ENCODE results near the gene ACTL6B. TPM values are rescaled to one million over a fixed set of nuclear protein-coding genes. Genes with fewer than 3 reads are reported as not detected.
A peak's percentile ranks its signal among the peaks of the same experiment; 100 is the strongest.

The ACTL6B gene
- total and polyA plus RNA-seq, 2 of the 13 experiments (the other 11 are each of a cell fraction or from before 2014, with no cell fraction given) = not detected

GRCh38 chr7:100705320-100705752 lies 49.1 kb upstream of the ACTL6B start (continued):
- no peak for TF ChIP-seq KDM4B (CRISPR knock-in tag; IDR thresholded peaks at IDR 0.05)
- 0 out of 2 replicates have a peak, but pooled peaks have one; percentile 32 for TF ChIP-seq ZBTB8A (CRISPR knock-in tag; IDR thresholded peaks at IDR 0.05; ENCODE audit: borderline replicate concordance, low read depth)
- no peak for TF ChIP-seq KLF11 (CRISPR knock-in tag; IDR thresholded peaks at IDR 0.05)
- TF ChIP-seq SMAD3 (CRISPR knock-in tag; IDR thresholded peaks at IDR 0.05) = no peak
- no peak for TF ChIP-seq HNF1A (IDR thresholded peaks at IDR 0.05; ENCODE audit: low read depth)
- no peak; the same call in 1 of the 2 replicates for TF ChIP-seq HNF1A (CRISPR knock-in tag; IDR thresholded peaks at IDR 0.05; ENCODE audit: borderline replicate concordance)
- TF ChIP-seq MBD4 (IDR thresholded peaks at IDR 0.05; ENCODE audit: borderline replicate concordance, low read length) = no peak
- no peak for TF ChIP-seq ZNF3 (CRISPR knock-in tag; IDR thresholded peaks at IDR 0.05)
- 0 out of 2 replicates have a peak, but pooled peaks have one; percentile 2 for TF ChIP-seq ATF3 (CRISPR knock-in tag; IDR thresholded peaks at IDR 0.05)
- TF ChIP-seq HCFC1 (IDR thresholded peaks at IDR 0.05; ENCODE audit: low read depth, low read length) = no peak
- TF ChIP-seq CREBL2 (CRISPR knock-in tag; IDR thresholded peaks at IDR 0.05; ENCODE audit: borderline replicate concordance) = no peak
- no peak; the same call in 1 of the 2 replicates for TF ChIP-seq MED13 (CRISPR knock-in tag; IDR thresholded peaks at IDR 0.05)
- TF ChIP-seq ZNF281 (CRISPR knock-in tag; IDR thresholded peaks at IDR 0.05; ENCODE audit: borderline replicate concordance) = no peak
- TF ChIP-seq ZNF574 (CRISPR knock-in tag; IDR thresholded peaks at IDR 0.05) = no peak
- no peak for TF ChIP-seq ZBTB46 (CRISPR knock-in tag; IDR thresholded peaks at IDR 0.05; ENCODE audit: borderline replicate concordance)
- TF ChIP-seq ZNF629 (CRISPR knock-in tag; conservative IDR thresholded peaks at IDR 0.05) = no peak
- no peak for TF ChIP-seq ZBTB14 (CRISPR knock-in tag; IDR thresholded peaks at IDR 0.05)
